GM18951 (cell line): ENCODE results near the gene CALML3.
"Not testable (repeated sequence)": the region's sequence is repeated elsewhere in the genome, so short reads cannot be mapped to it uniquely, and the experiment has no call there.

Experiments used
- POLR2A ChIP-seq: IDR thresholded peaks from 4 replicates; pipeline ENCODE4 v1.6.1; 2011; ENCODE audit warnings: mild to moderate bottlenecking; ENCODE audit not compliant: insufficient read length, insufficient read depth; ENCODE audit errors: extremely low read depth
- in situ Hi-C: fragments of 300-500 bp; cut with MboI; formaldehyde crosslinking; loops from one replicate; pipeline ENCODE4 v1.12.0; 2022; ENCODE audit warnings: low sequenced_read_pairs, mixed read lengths, inconsistent platforms; ENCODE audit not compliant: unreplicated experiment

Gene CALML3

GRCh38 chr10:5557040-5557721, 32.4 kb downstream of the CALML3 start:
- in situ Hi-C loops, result no loop called here

GRCh38 chr10:5557799-5558771, 33.3 kb downstream of the CALML3 start:
- TF ChIP-seq POLR2A, result no peak
- in situ Hi-C loops, result no loop called here

More at GRCh38 chr10:5557040-5557721, 32.4 kb downstream of the CALML3 start:
- no peak for TF ChIP-seq POLR2A

GRCh38 chr10:5559022-5559421, 34.3 kb downstream of the CALML3 start:
- in situ Hi-C loops, result not testable (repeated sequence)

- in situ Hi-C loops, result no loop called here
- TF ChIP-seq POLR2A, result no peak
These were observed 34.9 kb downstream of the CALML3 start for GRCh38 chr10:5559642-5560141.

- in situ Hi-C loops, result no loop called here
- no peak for TF ChIP-seq POLR2A
These were observed 35.5 kb downstream of the CALML3 start for GRCh38 chr10:5560142-5560816.

- no peak for TF ChIP-seq POLR2A
- in situ Hi-C loops, result no loop called here
These were observed 36.3 kb downstream of the CALML3 start for GRCh38 chr10:5560817-5561703.

DNA sequence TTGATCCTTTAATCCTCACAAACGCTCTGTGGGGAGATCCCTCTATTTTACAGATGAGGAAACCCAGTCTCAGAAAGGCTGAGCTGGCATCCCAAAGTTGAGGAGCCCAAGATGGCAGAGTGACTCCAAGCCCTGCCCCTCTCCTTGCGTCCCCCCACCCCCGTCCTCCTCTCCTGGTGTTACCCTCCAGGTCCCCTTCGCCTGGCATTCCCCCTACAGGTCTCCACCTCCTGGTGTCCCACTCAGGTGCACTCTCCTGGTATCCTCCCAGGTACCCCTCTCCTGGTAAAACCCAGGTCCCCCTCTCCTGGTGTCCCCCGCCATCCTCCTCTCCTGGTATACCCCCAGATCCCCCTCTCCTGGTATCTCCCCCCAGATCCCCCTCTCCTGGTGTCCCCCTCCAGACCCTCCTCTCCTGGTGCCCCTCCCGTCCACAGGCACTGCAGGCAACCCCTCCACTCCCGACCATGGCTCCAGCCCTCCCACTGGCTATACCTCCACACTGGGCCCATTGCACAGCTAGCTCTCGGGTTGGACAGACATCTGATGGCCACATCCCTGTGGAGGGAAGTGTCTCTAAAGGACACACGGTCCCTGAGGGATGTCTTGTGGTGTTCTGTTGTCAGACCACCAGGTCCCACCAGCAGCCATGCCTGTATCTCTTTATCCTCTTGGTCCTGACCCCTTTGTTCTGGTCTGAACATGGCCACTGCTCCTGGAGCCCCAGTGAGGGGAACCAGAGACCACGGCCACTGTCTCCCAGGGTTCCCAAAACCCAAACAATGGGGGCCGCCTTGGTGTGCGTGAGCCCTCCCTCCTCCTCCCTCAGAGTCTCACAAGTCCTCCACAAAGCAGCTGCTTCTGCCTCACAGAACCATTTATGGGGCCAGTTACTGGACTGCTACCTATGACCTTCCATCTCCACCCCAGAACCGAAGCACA, 37.2 kb downstream of the CALML3 start:
- TF ChIP-seq POLR2A, result no peak
- in situ Hi-C loops, result no loop called here

GRCh38 chr10:5563321-5563961, 38.7 kb downstream of the CALML3 start:
- in situ Hi-C loops, result no loop called here
- no peak for TF ChIP-seq POLR2A

- in situ Hi-C loops, result no loop called here
- TF ChIP-seq POLR2A, result no peak
These were observed 39.3 kb downstream of the CALML3 start for GRCh38 chr10:5563991-5564536.

- in situ Hi-C loops, result no loop called here
- TF ChIP-seq POLR2A, result no peak
These were observed 39.9 kb downstream of the CALML3 start for GRCh38 chr10:5564537-5565204.

DNA sequence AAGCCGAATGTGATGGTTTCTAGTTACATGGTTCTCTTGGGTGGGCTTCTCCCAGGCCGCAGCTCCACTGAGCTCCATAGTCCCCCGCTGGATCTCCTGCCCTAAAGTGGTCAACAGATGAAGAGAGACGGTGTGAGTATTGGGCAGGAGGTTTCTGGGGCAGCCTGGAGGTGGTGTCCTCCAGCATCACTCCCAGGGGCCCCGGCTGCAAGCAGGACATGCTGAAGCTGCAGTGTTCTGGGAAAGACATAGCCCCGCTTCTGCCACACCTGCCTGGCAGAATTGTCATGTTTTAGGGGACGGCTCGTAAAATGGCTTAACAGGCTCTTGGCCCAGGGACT, 40.4 kb downstream of the CALML3 start:
- TF ChIP-seq POLR2A, result no peak
- in situ Hi-C loops, result no loop called here
